DND-41 (cell line): ENCODE measurements around the gene LHPP.

Experiments
- EZH2 ChIP-seq: IDR thresholded peaks from 3 replicates; pipeline ENCODE4 v1.6.1; 2012; ENCODE audit warnings: borderline replicate concordance, low read depth, mild to moderate bottlenecking, moderate library complexity, low read length, inconsistent platforms; ENCODE audit not compliant: severe bottlenecking
- TF ChIP-seq, protein P1 (sequence below): IDR thresholded peaks from 2 replicates; pipeline ENCODE4 v1.5.1; 2012; ENCODE audit warnings: borderline replicate concordance, low read length, moderate library complexity, mild to moderate bottlenecking; ENCODE audit not compliant: poor library complexity, severe bottlenecking; ENCODE audit errors: extremely low read depth

GRCh38 chr10:124642088-124642710 is 180.6 kb downstream of the LHPP start:
- TF ChIP-seq, protein P1, sequence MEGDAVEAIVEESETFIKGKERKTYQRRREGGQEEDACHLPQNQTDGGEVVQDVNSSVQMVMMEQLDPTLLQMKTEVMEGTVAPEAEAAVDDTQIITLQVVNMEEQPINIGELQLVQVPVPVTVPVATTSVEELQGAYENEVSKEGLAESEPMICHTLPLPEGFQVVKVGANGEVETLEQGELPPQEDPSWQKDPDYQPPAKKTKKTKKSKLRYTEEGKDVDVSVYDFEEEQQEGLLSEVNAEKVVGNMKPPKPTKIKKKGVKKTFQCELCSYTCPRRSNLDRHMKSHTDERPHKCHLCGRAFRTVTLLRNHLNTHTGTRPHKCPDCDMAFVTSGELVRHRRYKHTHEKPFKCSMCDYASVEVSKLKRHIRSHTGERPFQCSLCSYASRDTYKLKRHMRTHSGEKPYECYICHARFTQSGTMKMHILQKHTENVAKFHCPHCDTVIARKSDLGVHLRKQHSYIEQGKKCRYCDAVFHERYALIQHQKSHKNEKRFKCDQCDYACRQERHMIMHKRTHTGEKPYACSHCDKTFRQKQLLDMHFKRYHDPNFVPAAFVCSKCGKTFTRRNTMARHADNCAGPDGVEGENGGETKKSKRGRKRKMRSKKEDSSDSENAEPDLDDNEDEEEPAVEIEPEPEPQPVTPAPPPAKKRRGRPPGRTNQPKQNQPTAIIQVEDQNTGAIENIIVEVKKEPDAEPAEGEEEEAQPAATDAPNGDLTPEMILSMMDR: no peak
- no peak for TF ChIP-seq EZH2
